A375 (cell line): ENCODE results near the gene NAP1L2. TPM values are rescaled to one million over a fixed set of nuclear protein-coding genes. Genes with fewer than 3 reads are reported as not detected.

Source experiments
- total RNA-seq: library from RNA; depleted of rRNA; stranded (reverse); fragments of >200 nt; shearing (Covaris generic); gene quantifications from 2 replicates; pipeline ENCODE4 v1.2.3, GENCODE V29; 2014; rRNA removed

Gene NAP1L2
- total RNA-seq = 0.74 and 0.94 TPM in 2 replicates

GRCh38 chrX:73214426-73215094 is at the start of gene NAP1L2:
TSS of gene NAP1L2 (minus strand) at chrX:73214851. CDS start at chrX:73214492, 359 bp downstream.

Other genes with a start within 250 kb of the NAP1L2 start
- gene PABPC1L2B, start 211.9 kb downstream of the NAP1L2 start, total RNA-seq = 0.19 TPM in 1 of 2 replicates, not detected in the other
- not detected in 2 replicates for gene PABPC1L2A, start 135.3 kb downstream of the NAP1L2 start, total RNA-seq
- not detected in 2 replicates for gene CDX4, start 232.2 kb upstream of the NAP1L2 start, total RNA-seq